Panc1 (cell line): Measurements from ENCODE around the gene AFF3.

Experiments
- POLR2AphosphoS5 ChIP-seq: IDR thresholded peaks from 2 replicates; pipeline ENCODE4 v1.6.1; 2012; ENCODE audit warnings: mild to moderate bottlenecking, low read depth, low read length, moderate library complexity
- TCF7L2 ChIP-seq: IDR thresholded peaks from 2 replicates; pipeline ENCODE4 v1.6.1; 2011; ENCODE audit warnings: mild to moderate bottlenecking, low read depth, low read length, inconsistent platforms
- TF ChIP-seq, protein P1 (sequence below), 2 experiments: IDR thresholded peaks; 2 replicates each; pipeline ENCODE4 v1.6.1; 2011 to 2012; ENCODE audit warnings: low read depth in 2 of 2, control low read depth in 1 of 2, low read length in 1 of 2, mild to moderate bottlenecking in 1 of 2, moderate library complexity in 1 of 2; ENCODE audit not compliant: insufficient read depth in 1 of 2
- TF ChIP-seq, protein P2 (sequence below): fragments of 450-650 bp; IDR thresholded peaks from 2 replicates; pipeline ENCODE4 v1.5.1; 2017; ENCODE audit warnings: mild to moderate bottlenecking

DNA sequence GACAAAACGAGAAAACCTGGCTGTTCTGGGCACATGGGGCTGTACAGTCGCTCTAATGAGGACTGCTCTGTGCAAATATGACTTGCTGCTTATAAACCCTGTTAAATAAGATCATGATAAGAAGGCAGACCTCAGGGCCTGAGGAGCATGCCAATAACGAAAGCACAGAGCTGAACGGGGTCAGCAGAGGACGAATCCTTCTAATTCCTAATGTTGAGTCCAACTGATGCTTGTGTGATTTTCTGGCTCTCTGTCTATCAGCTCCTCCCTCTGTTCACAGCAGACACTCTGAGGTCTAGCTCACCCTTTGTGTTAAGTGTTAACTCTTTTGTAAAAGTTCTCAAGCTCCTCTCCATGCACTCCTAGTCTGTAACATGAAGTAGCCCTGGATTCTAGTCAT, 485.4 kb downstream of the AFF3 start:
- TF ChIP-seq, protein P1, sequence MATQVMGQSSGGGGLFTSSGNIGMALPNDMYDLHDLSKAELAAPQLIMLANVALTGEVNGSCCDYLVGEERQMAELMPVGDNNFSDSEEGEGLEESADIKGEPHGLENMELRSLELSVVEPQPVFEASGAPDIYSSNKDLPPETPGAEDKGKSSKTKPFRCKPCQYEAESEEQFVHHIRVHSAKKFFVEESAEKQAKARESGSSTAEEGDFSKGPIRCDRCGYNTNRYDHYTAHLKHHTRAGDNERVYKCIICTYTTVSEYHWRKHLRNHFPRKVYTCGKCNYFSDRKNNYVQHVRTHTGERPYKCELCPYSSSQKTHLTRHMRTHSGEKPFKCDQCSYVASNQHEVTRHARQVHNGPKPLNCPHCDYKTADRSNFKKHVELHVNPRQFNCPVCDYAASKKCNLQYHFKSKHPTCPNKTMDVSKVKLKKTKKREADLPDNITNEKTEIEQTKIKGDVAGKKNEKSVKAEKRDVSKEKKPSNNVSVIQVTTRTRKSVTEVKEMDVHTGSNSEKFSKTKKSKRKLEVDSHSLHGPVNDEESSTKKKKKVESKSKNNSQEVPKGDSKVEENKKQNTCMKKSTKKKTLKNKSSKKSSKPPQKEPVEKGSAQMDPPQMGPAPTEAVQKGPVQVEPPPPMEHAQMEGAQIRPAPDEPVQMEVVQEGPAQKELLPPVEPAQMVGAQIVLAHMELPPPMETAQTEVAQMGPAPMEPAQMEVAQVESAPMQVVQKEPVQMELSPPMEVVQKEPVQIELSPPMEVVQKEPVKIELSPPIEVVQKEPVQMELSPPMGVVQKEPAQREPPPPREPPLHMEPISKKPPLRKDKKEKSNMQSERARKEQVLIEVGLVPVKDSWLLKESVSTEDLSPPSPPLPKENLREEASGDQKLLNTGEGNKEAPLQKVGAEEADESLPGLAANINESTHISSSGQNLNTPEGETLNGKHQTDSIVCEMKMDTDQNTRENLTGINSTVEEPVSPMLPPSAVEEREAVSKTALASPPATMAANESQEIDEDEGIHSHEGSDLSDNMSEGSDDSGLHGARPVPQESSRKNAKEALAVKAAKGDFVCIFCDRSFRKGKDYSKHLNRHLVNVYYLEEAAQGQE (IDR thresholded peaks at IDR 0.05; ENCODE audit: insufficient read depth in 1 of 2, low read depth in 2 of 2, low read length in 1 of 2) = no peak
- TF ChIP-seq, protein P2, sequence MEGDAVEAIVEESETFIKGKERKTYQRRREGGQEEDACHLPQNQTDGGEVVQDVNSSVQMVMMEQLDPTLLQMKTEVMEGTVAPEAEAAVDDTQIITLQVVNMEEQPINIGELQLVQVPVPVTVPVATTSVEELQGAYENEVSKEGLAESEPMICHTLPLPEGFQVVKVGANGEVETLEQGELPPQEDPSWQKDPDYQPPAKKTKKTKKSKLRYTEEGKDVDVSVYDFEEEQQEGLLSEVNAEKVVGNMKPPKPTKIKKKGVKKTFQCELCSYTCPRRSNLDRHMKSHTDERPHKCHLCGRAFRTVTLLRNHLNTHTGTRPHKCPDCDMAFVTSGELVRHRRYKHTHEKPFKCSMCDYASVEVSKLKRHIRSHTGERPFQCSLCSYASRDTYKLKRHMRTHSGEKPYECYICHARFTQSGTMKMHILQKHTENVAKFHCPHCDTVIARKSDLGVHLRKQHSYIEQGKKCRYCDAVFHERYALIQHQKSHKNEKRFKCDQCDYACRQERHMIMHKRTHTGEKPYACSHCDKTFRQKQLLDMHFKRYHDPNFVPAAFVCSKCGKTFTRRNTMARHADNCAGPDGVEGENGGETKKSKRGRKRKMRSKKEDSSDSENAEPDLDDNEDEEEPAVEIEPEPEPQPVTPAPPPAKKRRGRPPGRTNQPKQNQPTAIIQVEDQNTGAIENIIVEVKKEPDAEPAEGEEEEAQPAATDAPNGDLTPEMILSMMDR = no peak
- TF ChIP-seq POLR2AphosphoS5 (no peak), TCF7L2 (no peak)
